IPS-NIHi11 (cell line): ENCODE data around the gene GRIK2.
"Not testable (repeated sequence)": the region's sequence is repeated elsewhere in the genome, so short reads cannot be mapped to it uniquely, and the experiment has no call there.

Experiments
- DNase-seq: peaks from one replicate; pipeline ENCODE4 v3.0.0; 2012; ENCODE audit warnings: mixed read lengths, low spot score

GRIK2 gene

GRCh38 chr6:101633081-101633480 is 239.6 kb downstream of the GRIK2 start:
- no peak for DNase-seq

- DNase-seq: not testable (repeated sequence)
Observed at GRCh38 chr6:101638865-101639264, 245.4 kb downstream of the GRIK2 start.

- no peak for DNase-seq
Observed at GRCh38 chr6:101640131-101640530, 246.6 kb downstream of the GRIK2 start.

GRCh38 chr6:101645770-101646169 is 252.3 kb downstream of the GRIK2 start:
- no peak for DNase-seq

GRCh38 chr6:101650402-101651100 is 257.0 kb downstream of the GRIK2 start:
- DNase-seq: peak; percentile 20

GRCh38 chr6:101652079-101652478 is 258.6 kb downstream of the GRIK2 start:
- DNase-seq: no peak

GRCh38 chr6:101655109-101655508 is 261.6 kb downstream of the GRIK2 start:
- DNase-seq: no peak

GRCh38 chr6:101662111-101662897 is 268.8 kb downstream of the GRIK2 start:
- no peak for DNase-seq

GRCh38 chr6:101663100-101663499 is 269.6 kb downstream of the GRIK2 start:
- DNase-seq: no peak

GRCh38 chr6:101666256-101666655 is 272.7 kb downstream of the GRIK2 start:
- DNase-seq: no peak

- no peak for DNase-seq
Observed at GRCh38 chr6:101668496-101669030, 275.1 kb downstream of the GRIK2 start.

GRCh38 chr6:101676187-101676586 is 282.7 kb downstream of the GRIK2 start:
- no peak for DNase-seq

GRCh38 chr6:101682937-101683336 is 289.4 kb downstream of the GRIK2 start:
- no peak for DNase-seq

- DNase-seq: no peak
Observed at GRCh38 chr6:101683884-101684283, 290.4 kb downstream of the GRIK2 start.

- no peak for DNase-seq
Observed at GRCh38 chr6:101686653-101687052, 293.1 kb downstream of the GRIK2 start.

- no peak for DNase-seq
Observed at GRCh38 chr6:101689156-101689555, 295.6 kb downstream of the GRIK2 start.

- DNase-seq: no peak
Observed at GRCh38 chr6:101689695-101690094, 296.2 kb downstream of the GRIK2 start.

- DNase-seq: no peak
Observed at GRCh38 chr6:101700655-101701054, 307.1 kb downstream of the GRIK2 start.

GRCh38 chr6:101703311-101703710 is 309.8 kb downstream of the GRIK2 start:
- no peak for DNase-seq

- no peak for DNase-seq
Observed at GRCh38 chr6:101705866-101706265, 312.4 kb downstream of the GRIK2 start.

- no peak for DNase-seq
Observed at GRCh38 chr6:101706576-101706975, 313.1 kb downstream of the GRIK2 start.

GRCh38 chr6:101711518-101711917 is 318.0 kb downstream of the GRIK2 start:
- no peak for DNase-seq

- DNase-seq: no peak
Observed at GRCh38 chr6:101716387-101716786, 322.9 kb downstream of the GRIK2 start.
